Subcutaneous adipose tissue (tissue), 4 donors: ENCODE measurements around the gene NUDT16L1. TPM values are rescaled to one million over a fixed set of nuclear protein-coding genes. Genes with fewer than 3 reads are reported as not detected.

ENCODE experiments used
- CTCF ChIP-seq: fragments of 450-650 bp; IDR thresholded peaks from one replicate; pipeline ENCODE4 v1.5.1; 2016; ENCODE audit warnings: low read depth, mild to moderate bottlenecking, control low read depth, antibody characterized with exemption, moderate library complexity
- total RNA-seq, 4 donors: library from RNA; depleted of rRNA; stranded (reverse); fragments of >200 nt; gene quantifications; one replicate each; pipeline ENCODE4 v1.1.0, GENCODE V29; 2016

The NUDT16L1 gene
- total RNA-seq, 4 donors from 2014 or later: 11.7 to 38.8 (median 16.7) TPM

- TF ChIP-seq CTCF: no peak
Observed at GRCh38 chr16:4682084-4682591, 11.2 kb upstream of the NUDT16L1 start.

- no peak for TF ChIP-seq CTCF
Observed at GRCh38 chr16:4682616-4683254, 10.6 kb upstream of the NUDT16L1 start.

- TF ChIP-seq CTCF: no peak
Observed at GRCh38 chr16:4683255-4684057, 9.9 kb upstream of the NUDT16L1 start.

GRCh38 chr16:4684058-4684715, 9.2 kb upstream of the NUDT16L1 start:
- no peak for TF ChIP-seq CTCF

GRCh38 chr16:4684763-4685162, 8.6 kb upstream of the NUDT16L1 start:
- TF ChIP-seq CTCF: no peak

GRCh38 chr16:4685292-4685691, 8.1 kb upstream of the NUDT16L1 start:
- TF ChIP-seq CTCF: no peak

GRCh38 chr16:4685776-4686496, 7.4 kb upstream of the NUDT16L1 start:
- no peak for TF ChIP-seq CTCF
